ENCODE results near the gene PLCL2.

DNA sequence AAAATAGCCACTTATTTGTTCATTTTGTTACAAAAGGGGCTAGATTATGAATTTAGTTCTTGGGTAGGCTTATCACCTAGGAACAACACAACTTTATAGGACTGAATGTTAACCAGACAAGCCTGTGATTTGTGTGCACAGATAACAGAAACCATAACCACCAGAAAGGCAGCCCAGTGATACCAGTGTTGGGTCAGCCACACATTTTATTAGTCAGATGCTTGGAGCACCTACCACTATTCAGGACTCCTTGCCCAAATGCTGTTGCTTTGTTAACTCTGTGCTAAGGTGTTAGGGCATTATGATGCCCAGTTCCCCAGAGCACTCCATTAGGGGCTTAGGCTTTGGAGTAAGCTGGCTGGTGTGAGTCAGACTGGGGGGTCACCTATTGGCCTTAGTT is 22.5 kb downstream of the PLCL2 start:
- TF ChIP-seq, protein P1, sequence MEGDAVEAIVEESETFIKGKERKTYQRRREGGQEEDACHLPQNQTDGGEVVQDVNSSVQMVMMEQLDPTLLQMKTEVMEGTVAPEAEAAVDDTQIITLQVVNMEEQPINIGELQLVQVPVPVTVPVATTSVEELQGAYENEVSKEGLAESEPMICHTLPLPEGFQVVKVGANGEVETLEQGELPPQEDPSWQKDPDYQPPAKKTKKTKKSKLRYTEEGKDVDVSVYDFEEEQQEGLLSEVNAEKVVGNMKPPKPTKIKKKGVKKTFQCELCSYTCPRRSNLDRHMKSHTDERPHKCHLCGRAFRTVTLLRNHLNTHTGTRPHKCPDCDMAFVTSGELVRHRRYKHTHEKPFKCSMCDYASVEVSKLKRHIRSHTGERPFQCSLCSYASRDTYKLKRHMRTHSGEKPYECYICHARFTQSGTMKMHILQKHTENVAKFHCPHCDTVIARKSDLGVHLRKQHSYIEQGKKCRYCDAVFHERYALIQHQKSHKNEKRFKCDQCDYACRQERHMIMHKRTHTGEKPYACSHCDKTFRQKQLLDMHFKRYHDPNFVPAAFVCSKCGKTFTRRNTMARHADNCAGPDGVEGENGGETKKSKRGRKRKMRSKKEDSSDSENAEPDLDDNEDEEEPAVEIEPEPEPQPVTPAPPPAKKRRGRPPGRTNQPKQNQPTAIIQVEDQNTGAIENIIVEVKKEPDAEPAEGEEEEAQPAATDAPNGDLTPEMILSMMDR (IDR thresholded peaks at IDR 0.05): no peak
- TF ChIP-seq POLR2A (IDR thresholded peaks at IDR 0.05; ENCODE audit: low read depth): no peak
- TF ChIP-seq POLR2AphosphoS5 (IDR thresholded peaks at IDR 0.05): no peak

Data from esophagus muscularis mucosa (tissue), 3 donors.